Aorta (tissue), 5 donors: ENCODE measurements around the gene A1CF. TPM values are rescaled to one million over a fixed set of nuclear protein-coding genes. Genes with fewer than 3 reads are reported as not detected.
"Not testable (repeated sequence)": the region's sequence is repeated elsewhere in the genome, so short reads cannot be mapped to it uniquely, and the experiment has no call there.

Experiments used
- ATAC-seq: fragments of 200-7000 bp; cut with Tn5 transposase; one replicate; pipeline ENCODE4 v1.9.1; 2022; ENCODE audit warnings: moderate library complexity; ENCODE audit not compliant: low FRiP score
- DNase-seq, 2 donors: peaks; one replicate each; pipeline ENCODE4 v3.0.0-alpha.2; 2020
- H3K27ac ChIP-seq, 2 donors: one replicate each; pipeline ENCODE4 v1.5.1; 2013; ENCODE audit warnings: low read length in 2 of 2, mild to moderate bottlenecking in 2 of 2, moderate library complexity in 2 of 2, control low read depth in 1 of 2, inconsistent platforms in 1 of 2, low read depth in 1 of 2
- H3K27me3 ChIP-seq, 2 donors: one replicate each; pipeline ENCODE4 v1.6.1; 2013; ENCODE audit warnings: control low read depth in 1 of 2, low read length in 1 of 2, mild to moderate bottlenecking in 1 of 2, moderate library complexity in 1 of 2; ENCODE audit not compliant: insufficient read depth in 2 of 2, control insufficient read depth in 1 of 2
- H3K36me3 ChIP-seq, 2 donors: one replicate each; pipeline ENCODE4 v1.6.1; 2013; ENCODE audit warnings: control low read depth in 1 of 2, low read length in 1 of 2, mild to moderate bottlenecking in 1 of 2; ENCODE audit not compliant: insufficient read depth in 2 of 2, control insufficient read depth in 1 of 2
- H3K4me1 ChIP-seq, 2 donors: one replicate each; pipeline ENCODE4 v1.6.1; 2013; ENCODE audit warnings: low read length in 2 of 2, control low read depth in 1 of 2, mild to moderate bottlenecking in 1 of 2, moderate library complexity in 1 of 2; ENCODE audit not compliant: insufficient read depth in 2 of 2, control insufficient read depth in 1 of 2
- H3K4me3 ChIP-seq, 2 donors: one replicate each; pipeline ENCODE4 v1.5.1; 2013; ENCODE audit warnings: low read length in 2 of 2, control low read depth in 1 of 2, mild to moderate bottlenecking in 1 of 2
- H3K9me3 ChIP-seq: one replicate; pipeline ENCODE4 v1.6.1; 2013; ENCODE audit warnings: mild to moderate bottlenecking, low read length; ENCODE audit not compliant: control insufficient read depth
- WGBS, 2 donors: extraction: QIAGEN DNeasy Blood & Tissue Kit; methylation state at CpG; one replicate each; pipeline ENCODE4 v1.1.7; 2013; 5-methylcytosine and 5-hydroxymethylcytosine counted together
- intact Hi-C, 2 donors: fragments of 100-400 bp; cut with DNase I; formaldehyde crosslinking; loops; one replicate each; pipeline versions ENCODE4 v1.14.2 to v1.15.0; 2022
- polyA plus RNA-seq, 2 donors: library from polyadenylated mRNA; stranded (reverse); fragments of 200-250 nt; gene quantifications; one replicate each; pipeline ENCODE4 v1.2.3, GENCODE V29; 2013
- total RNA-seq, 2 donors: library from RNA; stranded (reverse); fragmentation: NEBNext Ultra II Directional; extraction: Animal tissue kit (Norgen Biotek cat#: 25700); gene quantifications; one replicate each; pipeline ENCODE4 v1.2.1, GENCODE V29; 2021
- donor health status: healthy with polysubstance abuse.
- donor health status: Bipolar disorder and iron deficiency.
- donor health status: DM: no; HTN: no; CAD: no.
- donor health status: DM: no; HTN: no; CAD: no.
- donor health status: DM: yes; HTN: yes; CAD: no.

The A1CF gene
- total and polyA plus RNA-seq, 4 donors: 4.8 TPM; not detected in 3

DNA sequence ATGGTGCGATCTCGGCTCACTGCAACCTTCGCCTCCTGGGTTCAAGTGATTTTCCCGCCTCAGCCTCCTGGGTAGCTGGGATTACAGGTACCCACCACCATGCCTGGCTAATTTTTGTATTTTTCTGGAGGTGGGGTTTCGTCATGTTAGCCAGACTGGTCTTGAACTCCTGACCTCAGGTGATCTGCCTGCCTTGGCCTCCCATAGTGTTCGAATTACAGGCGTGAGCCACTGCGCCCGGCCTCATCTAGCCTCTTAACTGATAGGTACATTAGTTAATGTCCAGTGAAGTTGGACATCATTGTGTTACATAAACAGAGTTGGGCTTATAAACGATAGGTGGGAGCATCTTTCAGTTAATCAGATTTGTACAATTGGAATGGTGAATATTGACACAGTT is 4.4 kb downstream of the A1CF start:
- H3K4me1 ChIP-seq, DNase-seq, H3K36me3 ChIP-seq, ATAC-seq, intact Hi-C loops, H3K9me3 ChIP-seq, H3K27ac ChIP-seq, H3K27me3 ChIP-seq, H3K4me3 ChIP-seq: not testable (repeated sequence)
- 92 to 93% methylated on average over 10 of the region's 10 CpGs for WGBS, 2 donors

DNA sequence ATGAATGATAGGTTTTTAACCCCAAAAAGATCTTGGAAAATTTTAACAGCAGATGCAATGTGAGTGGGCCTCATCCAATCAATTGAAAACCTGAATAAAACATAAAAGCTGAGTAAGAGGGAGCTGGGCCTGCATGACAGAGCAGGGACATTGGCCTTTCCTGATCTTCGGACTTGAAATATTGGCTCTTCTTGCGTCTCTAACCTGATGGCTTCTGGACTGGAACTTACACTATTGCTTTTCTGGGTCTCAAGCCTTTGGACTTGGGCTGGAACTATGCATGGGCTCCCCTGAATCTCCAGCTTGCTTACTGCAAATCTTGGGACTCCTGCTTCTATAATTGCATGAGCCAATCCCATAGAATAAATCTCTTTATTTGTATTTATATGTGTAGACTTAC is 9.0 kb downstream of the A1CF start:
- Histone ChIP-seq H3K27me3 (no peaks in the 10 kb centered on the region), H3K4me3 (no peak overlapping the region), H3K36me3 (no peaks in the 10 kb centered on the region), H3K9me3 (no peaks in the 10 kb centered on the region), H3K4me1 (no peaks in the 10 kb centered on the region), H3K27ac (no peak overlapping the region)
- WGBS, 2 donors: 89 to 98% methylated on average over 2 of the region's 2 CpGs
- ATAC-seq: no peak
- DNase-seq: no peak
- intact Hi-C loops: no loop called here

DNA sequence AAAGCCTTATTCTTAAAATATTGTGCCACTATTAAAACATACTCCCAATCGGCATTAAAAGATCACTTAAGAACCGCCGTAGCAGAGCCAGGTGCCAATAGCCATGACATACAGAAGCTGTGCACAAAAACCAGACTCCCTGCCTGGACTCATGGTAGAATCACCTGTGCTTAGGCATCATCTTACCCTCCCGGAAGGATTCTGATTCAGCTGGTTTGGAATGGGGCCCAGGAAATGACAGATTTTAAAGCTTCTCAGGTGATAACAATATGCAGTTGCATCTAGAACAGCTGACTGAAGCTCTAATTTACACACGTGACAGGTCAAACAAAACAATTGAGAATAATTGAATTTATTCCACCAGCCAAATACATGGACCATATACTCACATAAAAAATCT is 10.7 kb downstream of the A1CF start:
- no peaks in the 10 kb centered on the region for H3K36me3 ChIP-seq

DNA sequence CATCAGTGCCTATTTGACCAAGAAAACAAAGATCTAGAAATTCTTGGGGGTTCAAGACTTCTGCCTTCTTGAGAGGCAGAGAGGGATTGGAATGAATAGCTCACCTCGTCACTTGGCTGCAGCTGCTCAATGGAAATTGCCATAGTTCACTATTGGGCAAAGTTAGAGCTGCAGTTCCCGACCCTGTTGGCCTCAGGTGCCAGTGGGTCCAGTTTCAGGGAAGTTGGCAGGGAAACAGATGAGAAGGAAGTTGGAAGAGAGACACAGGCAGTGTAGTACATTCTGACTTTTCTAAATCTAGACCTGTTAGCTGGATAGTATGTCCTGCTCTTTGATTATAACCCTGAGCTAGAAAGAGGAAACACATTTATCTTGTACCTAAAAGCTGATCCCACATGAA is 19.1 kb downstream of the A1CF start:
- 63 to 65% methylated on average over 2 of the region's 2 CpGs for WGBS, 2 donors
- ATAC-seq: no peak
- intact Hi-C loops: no loop called here

More for the DNA sequence above, 10.7 kb downstream of the A1CF start:
- Histone ChIP-seq H3K4me3 (no peak overlapping the region), H3K4me1 (no peaks in the 10 kb centered on the region), H3K9me3 (no peaks in the 10 kb centered on the region), H3K27me3 (no peaks in the 10 kb centered on the region), H3K27ac (no peak overlapping the region)
- ATAC-seq: no peak
- WGBS, 2 donors: 74 to 75% methylated on average over 5 of the region's 5 CpGs
- no peak for DNase-seq
- intact Hi-C loops: no loop called here

DNA sequence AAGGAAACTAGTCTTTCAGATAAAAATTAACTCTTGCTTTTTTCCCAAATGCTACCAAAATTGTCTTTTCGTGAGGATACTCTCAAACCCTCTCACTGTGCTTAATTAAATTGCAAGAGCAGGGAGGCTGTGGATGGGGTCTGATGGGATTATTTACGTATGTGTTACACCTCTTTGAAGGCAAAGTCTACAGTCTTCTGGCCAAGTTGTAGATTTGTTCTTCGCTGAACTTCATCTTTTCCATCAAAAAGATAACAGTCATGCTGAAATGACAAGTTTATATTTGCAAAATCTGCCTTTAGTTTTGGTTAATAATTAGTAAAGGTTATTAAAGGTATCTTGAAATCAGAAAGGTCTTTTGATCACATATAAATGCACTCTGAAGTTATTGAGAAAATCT is 22.7 kb downstream of the A1CF start:
- Histone ChIP-seq H3K9me3 (no peaks in the 10 kb centered on the region), H3K27ac (no peak overlapping the region), H3K4me3 (no peak overlapping the region), H3K27me3 (no peaks in the 10 kb centered on the region), H3K4me1 (no peaks in the 10 kb centered on the region), H3K36me3 (no peaks in the 10 kb centered on the region)
- no peak for ATAC-seq
- intact Hi-C loops: no loop called here
- WGBS, 2 donors: 71 to 73% methylated on average over 3 of the region's 3 CpGs
- DNase-seq: no peak

More for the DNA sequence above, 19.1 kb downstream of the A1CF start:
- Histone ChIP-seq H3K4me3 (no peak overlapping the region), H3K4me1 (no peaks in the 10 kb centered on the region), H3K36me3 (no peaks in the 10 kb centered on the region), H3K9me3 (no peaks in the 10 kb centered on the region), H3K27ac (no peak overlapping the region), H3K27me3 (no peaks in the 10 kb centered on the region)
- DNase-seq: no peak

DNA sequence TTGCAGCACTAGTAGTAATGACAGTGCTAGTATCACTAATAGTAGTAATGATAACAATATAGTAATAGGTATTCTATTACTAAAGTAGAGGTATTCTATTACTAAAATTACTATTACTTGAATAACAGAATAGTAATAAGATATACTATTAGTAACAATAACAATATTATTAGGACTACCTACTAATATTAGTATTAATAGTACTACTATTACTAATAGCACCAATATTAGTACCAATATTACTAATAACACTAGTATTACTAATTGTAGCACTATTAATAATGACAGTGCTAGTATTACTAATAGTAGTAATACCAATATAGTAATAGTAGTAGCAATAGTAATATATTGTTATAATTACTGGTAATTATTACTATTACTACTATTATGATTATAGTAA is 24.1 kb downstream of the A1CF start:
- Histone ChIP-seq H3K27me3 (no peaks in the 10 kb centered on the region), H3K9me3 (no peaks in the 10 kb centered on the region), H3K4me3 (no peak overlapping the region), H3K36me3 (no peaks in the 10 kb centered on the region), H3K4me1 (no peaks in the 10 kb centered on the region), H3K27ac (no peak overlapping the region)
- DNase-seq (no peak), ATAC-seq (no peak)
- intact Hi-C loops: no loop called here

DNA sequence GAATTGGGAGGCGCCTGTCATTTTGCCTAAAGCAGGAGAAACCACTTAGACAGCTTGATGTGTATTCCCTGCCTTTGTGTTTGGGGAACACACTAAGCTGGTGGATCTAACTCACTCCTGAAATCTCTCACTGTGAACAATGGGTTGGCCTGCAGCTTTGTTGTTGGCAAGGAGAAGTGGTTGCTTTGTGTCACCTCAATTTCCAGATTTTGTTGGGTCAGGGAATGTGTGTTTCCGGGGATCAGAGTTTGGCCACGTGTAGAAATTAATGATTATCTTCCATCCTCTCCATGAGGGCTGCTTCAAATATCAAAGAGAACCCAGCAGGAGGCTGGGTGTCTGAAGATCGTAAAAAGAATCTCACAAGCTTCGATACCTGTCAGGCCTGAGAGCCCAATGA is 27.8 kb downstream of the A1CF start:
- intact Hi-C loops: no loop called here
- DNase-seq: no peak
- Histone ChIP-seq H3K27me3 (no peaks in the 10 kb centered on the region), H3K4me1 (no peaks in the 10 kb centered on the region), H3K36me3 (no peaks in the 10 kb centered on the region), H3K9me3 (no peaks in the 10 kb centered on the region), H3K4me3 (no peak overlapping the region), H3K27ac (no peak overlapping the region)
- 51 to 56% methylated on average over 5 of the region's 5 CpGs for WGBS, 2 donors
- no peak for ATAC-seq

DNA sequence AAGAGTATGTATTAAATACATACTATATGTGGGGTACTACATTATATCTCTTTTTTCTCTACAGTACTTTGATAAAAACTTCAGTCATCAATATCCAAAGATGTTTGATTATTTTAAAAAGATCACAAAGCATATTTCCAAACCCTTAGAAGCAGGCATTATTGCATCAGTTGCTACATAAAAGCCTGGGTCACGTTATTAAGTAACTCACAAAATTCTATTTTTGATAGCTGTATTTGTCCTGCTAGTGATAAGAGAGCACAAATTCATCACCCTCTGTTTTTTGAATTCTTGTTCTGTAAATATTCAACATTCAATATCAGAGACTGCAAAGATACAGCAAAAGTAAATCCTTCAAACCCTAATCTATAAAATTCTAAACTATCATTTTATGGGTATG is 30.0 kb downstream of the A1CF start:
- intact Hi-C loops: no loop called here
- no peaks in the 10 kb centered on the region for H3K27me3 ChIP-seq
- no peak overlapping the region for H3K27ac ChIP-seq
- no peaks in the 10 kb centered on the region for H3K36me3 ChIP-seq
- no peak overlapping the region for H3K4me3 ChIP-seq
- no peaks in the 10 kb centered on the region for H3K4me1 ChIP-seq
- no peak for DNase-seq
- H3K9me3 ChIP-seq: no peaks in the 10 kb centered on the region
- no peak for ATAC-seq
- 38 to 45% methylated on average over 1 of the region's 1 CpG for WGBS, 2 donors

DNA sequence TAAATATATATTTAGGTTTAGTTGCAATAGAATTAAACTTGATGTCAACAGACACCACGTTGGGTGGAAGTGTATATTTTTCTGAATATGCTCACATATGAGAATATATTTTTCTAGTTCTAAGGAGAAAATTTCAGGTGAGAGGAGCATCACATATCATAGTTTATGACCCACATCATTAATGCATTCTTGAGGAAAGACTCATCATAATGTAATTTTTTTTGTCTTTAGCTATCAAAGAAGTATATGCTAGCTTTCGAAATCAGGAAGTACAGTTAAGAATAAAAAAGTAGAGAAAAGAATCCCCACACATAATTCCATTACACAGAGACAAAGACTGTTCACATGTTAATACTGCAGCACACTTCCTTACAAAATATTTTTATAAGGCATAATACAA is 30.4 kb downstream of the A1CF start:
- H3K27me3 ChIP-seq: no peaks in the 10 kb centered on the region
- intact Hi-C loops: no loop called here
- no peak overlapping the region for H3K4me3 ChIP-seq
- DNase-seq (no peak), ATAC-seq (no peak)
- 85 to 86% methylated on average over 2 of the region's 2 CpGs for WGBS, 2 donors
- H3K27ac ChIP-seq: no peak overlapping the region
- no peaks in the 10 kb centered on the region for H3K4me1 ChIP-seq
- no peaks in the 10 kb centered on the region for H3K9me3 ChIP-seq
- H3K36me3 ChIP-seq: no peaks in the 10 kb centered on the region
